Measurements from ENCODE around the gene MRTO4. TPM values are rescaled to one million over a fixed set of nuclear protein-coding genes. Genes with fewer than 3 reads are reported as not detected.
A peak's percentile ranks its signal among the peaks of the same experiment; 100 is the strongest.

Gene MRTO4
- total and polyA plus RNA-seq, 9 of the 15 experiments (the other 6 are each of a cell fraction or from before 2014, with no cell fraction given) = 62.0 to 173 (median 146) TPM

DNA sequence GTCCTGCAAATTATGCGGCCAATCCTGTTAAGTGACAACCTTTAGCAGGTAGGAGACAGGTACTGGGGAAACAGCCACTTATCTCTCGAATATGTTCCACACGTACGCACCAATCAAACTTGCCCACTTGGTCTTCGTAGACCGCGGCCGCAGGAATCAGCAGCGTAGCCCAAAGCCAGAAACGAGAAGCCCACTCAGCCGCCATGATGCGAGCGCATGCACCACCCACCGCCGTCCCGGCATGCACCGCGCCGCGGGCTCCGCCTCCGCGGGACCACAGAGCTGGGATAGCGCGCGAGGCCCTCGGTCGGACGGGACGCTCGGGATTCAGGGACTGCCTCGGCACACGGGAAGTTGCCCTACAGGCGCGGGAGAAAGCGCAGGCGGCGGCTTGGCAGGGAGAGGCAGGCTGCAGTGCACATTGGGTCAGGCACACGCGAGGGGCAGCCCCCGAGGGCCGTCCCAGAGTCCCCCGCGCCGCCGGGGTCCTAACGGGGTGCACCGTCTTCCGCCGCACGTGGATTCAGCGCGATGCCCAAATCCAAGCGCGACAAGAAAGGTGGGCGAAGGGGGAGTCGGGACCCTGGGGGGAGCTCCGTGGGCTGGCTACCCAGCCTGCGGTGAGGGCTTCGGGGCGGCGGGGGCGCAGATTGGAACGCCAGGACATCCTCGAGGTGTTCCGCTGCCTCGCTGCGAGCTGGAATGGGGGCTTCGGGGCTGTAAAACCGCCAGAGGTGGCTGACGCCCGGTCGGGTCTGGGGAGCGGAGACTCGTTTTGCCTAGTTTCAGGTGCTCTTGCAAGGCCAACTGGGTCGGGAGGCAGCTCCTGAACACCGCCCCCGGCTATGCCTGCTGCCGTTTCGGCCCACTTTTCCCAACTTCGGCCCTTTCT, at the start of gene MRTO4, which contains the start of gene EMC1 (continued):
- TF ChIP-seq CXXC5 (CRISPR knock-in tag; IDR thresholded peaks at IDR 0.05) (peak; percentile 87), HIVEP1 (CRISPR knock-in tag; IDR thresholded peaks at IDR 0.05) (0 out of 2 replicates have a peak, but pooled peaks have one; percentile 73), SP1 (CRISPR knock-in tag; IDR thresholded peaks at IDR 0.05) (peak; percentile 96), ZNF695 (CRISPR knock-in tag; IDR thresholded peaks at IDR 0.05) (no peak), MCM5 (IDR thresholded peaks at IDR 0.05; ENCODE audit: low read depth) (no peak), SMARCE1 (IDR thresholded peaks at IDR 0.05) (no peak), BCL6 (CRISPR knock-in tag; IDR thresholded peaks at IDR 0.05) (no peak), MED1 (CRISPR knock-in tag; IDR thresholded peaks at IDR 0.05; ENCODE audit: borderline replicate concordance) (no peak), GTF2F1 (IDR thresholded peaks at IDR 0.05; ENCODE audit: low read depth, low read length) (peak; percentile 73), ERF (CRISPR knock-in tag; IDR thresholded peaks at IDR 0.05) (peak; percentile 87), XRCC5 (IDR thresholded peaks at IDR 0.05; ENCODE audit: low read depth, low read length) (peak; percentile 72; the same call in 1 of the 2 replicates), HCFC1 (IDR thresholded peaks at IDR 0.05; ENCODE audit: low read depth, low read length) (peak; percentile 78), MTA3 (IDR thresholded peaks at IDR 0.05; ENCODE audit: borderline replicate concordance) (peak; percentile 90), BRD9 (IDR thresholded peaks at IDR 0.05; ENCODE audit: low read depth, partially characterized antibody) (no peak), ELF2 (CRISPR knock-in tag; IDR thresholded peaks at IDR 0.05) (peak; percentile 90), POLR2AphosphoS5 (IDR thresholded peaks at IDR 0.05; ENCODE audit: control insufficient read depth, insufficient read depth, low read depth, low read length) (peak; percentile 80), MYC (IDR thresholded peaks at IDR 0.05; ENCODE audit: low read depth, low read length) (peak; percentile 99), MYC (CRISPR knock-in tag; IDR thresholded peaks at IDR 0.05; ENCODE audit: borderline replicate concordance, low read depth) (peak; percentile 99)
- TF ChIP-seq, protein P1, sequence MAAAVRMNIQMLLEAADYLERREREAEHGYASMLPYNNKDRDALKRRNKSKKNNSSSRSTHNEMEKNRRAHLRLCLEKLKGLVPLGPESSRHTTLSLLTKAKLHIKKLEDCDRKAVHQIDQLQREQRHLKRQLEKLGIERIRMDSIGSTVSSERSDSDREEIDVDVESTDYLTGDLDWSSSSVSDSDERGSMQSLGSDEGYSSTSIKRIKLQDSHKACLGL (CRISPR knock-in tag; IDR thresholded peaks at IDR 0.05; ENCODE audit: borderline replicate concordance, poor library complexity, severe bottlenecking) = peak; percentile 98

Measured in K562 (cell line).